ENCODE results near the gene PPM1B. TPM values are rescaled to one million over a fixed set of nuclear protein-coding genes. Genes with fewer than 3 reads are reported as not detected.

PPM1B gene
- total and polyA plus RNA-seq, 9 of the 15 experiments (the other 6 are each of a cell fraction or from before 2014, with no cell fraction given), result 8.9 to 44.0 (median 28.6) TPM

- TF ChIP-seq CHD7 (IDR thresholded peaks at IDR 0.05; ENCODE audit: low read depth, low read length) (no peak), ZNF644 (tag; IDR thresholded peaks at IDR 0.05; ENCODE audit: low read depth) (no peak), ELK3 (CRISPR knock-in tag; IDR thresholded peaks at IDR 0.05) (no peak), RBM17 (IDR thresholded peaks at IDR 0.05; ENCODE audit: borderline replicate concordance, low read depth, low read length) (no peak), ZNF699 (CRISPR knock-in tag; IDR thresholded peaks at IDR 0.05; ENCODE audit: insufficient replicate concordance) (no peak), TARDBP (IDR thresholded peaks at IDR 0.05) (peak; percentile 92), L3MBTL2 (IDR thresholded peaks at IDR 0.05) (peak; percentile 98), IFI16 (CRISPR knock-in tag; IDR thresholded peaks at IDR 0.05) (no peak), SMAD2 (IDR thresholded peaks at IDR 0.05; ENCODE audit: low read depth, low read length) (no peak), CBX8 (IDR thresholded peaks at IDR 0.05; ENCODE audit: borderline replicate concordance, extremely low read depth, low read depth, low read length, poor library complexity, severe bottlenecking) (no peak), ZNF165 (CRISPR knock-in tag; IDR thresholded peaks at IDR 0.05; ENCODE audit: borderline replicate concordance) (no peak), TEAD1 (CRISPR knock-in tag; IDR thresholded peaks at IDR 0.05) (peak in 1 of 2 experiments; percentile 90; a peak in 1 of 4 replicates), ZNF277 (CRISPR knock-in tag; IDR thresholded peaks at IDR 0.05; ENCODE audit: borderline replicate concordance) (no peak), NBN (IDR thresholded peaks at IDR 0.05; ENCODE audit: low read depth) (no peak)
These were observed 581 bp upstream of the PPM1B start (continued) for GRCh38 chr2:44167908-44168680.

Data from K562 (cell line).